ENCODE results near the gene CHCT1. TPM values are rescaled to one million over a fixed set of nuclear protein-coding genes. Genes with fewer than 3 reads are reported as not detected.

CHCT1 gene
- polyA plus RNA-seq, 1 of the 3 experiments (the other 2 are of a cell fraction): not detected

DNA sequence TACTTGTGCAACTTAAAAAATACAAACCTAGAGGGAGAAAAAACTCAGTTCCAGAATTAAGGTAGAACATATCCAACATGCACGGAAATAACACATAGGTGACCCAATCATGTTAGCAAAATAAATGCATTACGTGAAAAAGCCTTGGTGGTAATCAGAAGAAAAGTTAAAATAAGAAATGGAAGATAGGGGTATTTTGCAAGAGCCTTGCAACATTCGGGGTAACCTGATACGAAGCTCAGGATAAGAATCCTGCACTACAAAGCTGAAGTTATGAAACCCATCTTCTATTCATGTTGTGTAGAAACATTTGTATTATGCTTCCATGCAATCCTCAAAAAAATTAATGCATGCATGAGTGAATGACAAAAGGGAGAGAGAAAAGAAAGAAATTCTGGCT, 33.1 kb downstream of the CHCT1 start:
- Histone ChIP-seq H3K9me2 (no peaks in the 10 kb centered on the region), H3K9me3 (0 out of 2 replicates have a peak, but pooled peaks cover 9% of the 10 kb centered on the region), H3K9ac (no peak overlapping the region), H3K36me3 (replicated peaks in 1 of 2; ENCODE audit: control insufficient read depth in 1 of 2, insufficient read depth in 2 of 2, low read length in 1 of 2) (peaks cover 57 to 97% of the 10 kb centered on the region in 2 experiments), H4K20me1 (ENCODE audit: insufficient read depth) (no peaks in the 10 kb centered on the region), H3K27ac (ENCODE audit: low read depth in 2 of 2, low read length in 1 of 2) (no peak overlapping the region), H3K4me2 (no peak overlapping the region), H3F3A (replicated peaks; ENCODE audit: insufficient read depth) (peaks cover 18% of the 10 kb centered on the region), H3K4me1 (ENCODE audit: control insufficient read depth in 1 of 2, insufficient read depth in 2 of 2, low read depth in 1 of 2, low read length in 1 of 2) (no peaks in the 10 kb centered on the region), H3K27me3 (ENCODE audit: insufficient read depth) (no peaks in the 10 kb centered on the region), H2AFZ (ENCODE audit: low read depth) (no peak overlapping the region), H3K4me3 (ENCODE audit: low read depth in 2 of 2, low read length in 1 of 2) (no peak overlapping the region), H3K79me2 (ENCODE audit: insufficient read depth) (peaks cover 11% of the 10 kb centered on the region; the same call in 1 of the 2 replicates)
- CTCF ChIA-PET: interaction anchor here (1.1 to 2.5 kb wide), 4 partner anchors 10 to 183 kb away, joined by 3 to 11 read pairs (median 4); no protein-coding TSS in a partner anchor
- 96% methylated on average over 4 of the region's 4 CpGs for WGBS (ENCODE audit: low lambda C conversion rate)
- TF ChIP-seq, protein P1, sequence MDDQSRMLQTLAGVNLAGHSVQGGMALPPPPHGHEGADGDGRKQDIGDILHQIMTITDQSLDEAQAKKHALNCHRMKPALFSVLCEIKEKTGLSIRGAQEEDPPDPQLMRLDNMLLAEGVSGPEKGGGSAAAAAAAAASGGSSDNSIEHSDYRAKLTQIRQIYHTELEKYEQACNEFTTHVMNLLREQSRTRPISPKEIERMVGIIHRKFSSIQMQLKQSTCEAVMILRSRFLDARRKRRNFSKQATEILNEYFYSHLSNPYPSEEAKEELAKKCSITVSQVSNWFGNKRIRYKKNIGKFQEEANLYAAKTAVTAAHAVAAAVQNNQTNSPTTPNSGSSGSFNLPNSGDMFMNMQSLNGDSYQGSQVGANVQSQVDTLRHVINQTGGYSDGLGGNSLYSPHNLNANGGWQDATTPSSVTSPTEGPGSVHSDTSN (IDR thresholded peaks at IDR 0.05): no peak
- TF ChIP-seq YY1 (IDR thresholded peaks at IDR 0.05; ENCODE audit: low read depth) (no peak), NRF1 (IDR thresholded peaks at IDR 0.05; ENCODE audit: low read depth, low read length) (no peak), FOXM1 (IDR thresholded peaks at IDR 0.05; ENCODE audit: low read depth) (no peak), FOXJ3 (CRISPR knock-in tag; IDR thresholded peaks at IDR 0.05) (no peak), RCOR1 (IDR thresholded peaks at IDR 0.05; ENCODE audit: low read length) (no peak), CHD2 (IDR thresholded peaks at IDR 0.05; ENCODE audit: low read length, partially characterized antibody) (no peak), ELF1 (IDR thresholded peaks at IDR 0.05) (no peak)
- TF ChIP-seq, protein P2, sequence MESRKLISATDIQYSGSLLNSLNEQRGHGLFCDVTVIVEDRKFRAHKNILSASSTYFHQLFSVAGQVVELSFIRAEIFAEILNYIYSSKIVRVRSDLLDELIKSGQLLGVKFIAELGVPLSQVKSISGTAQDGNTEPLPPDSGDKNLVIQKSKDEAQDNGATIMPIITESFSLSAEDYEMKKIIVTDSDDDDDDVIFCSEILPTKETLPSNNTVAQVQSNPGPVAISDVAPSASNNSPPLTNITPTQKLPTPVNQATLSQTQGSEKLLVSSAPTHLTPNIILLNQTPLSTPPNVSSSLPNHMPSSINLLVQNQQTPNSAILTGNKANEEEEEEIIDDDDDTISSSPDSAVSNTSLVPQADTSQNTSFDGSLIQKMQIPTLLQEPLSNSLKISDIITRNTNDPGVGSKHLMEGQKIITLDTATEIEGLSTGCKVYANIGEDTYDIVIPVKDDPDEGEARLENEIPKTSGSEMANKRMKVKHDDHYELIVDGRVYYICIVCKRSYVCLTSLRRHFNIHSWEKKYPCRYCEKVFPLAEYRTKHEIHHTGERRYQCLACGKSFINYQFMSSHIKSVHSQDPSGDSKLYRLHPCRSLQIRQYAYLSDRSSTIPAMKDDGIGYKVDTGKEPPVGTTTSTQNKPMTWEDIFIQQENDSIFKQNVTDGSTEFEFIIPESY (IDR thresholded peaks at IDR 0.05; ENCODE audit: borderline replicate concordance, low read depth): no peak
- TF ChIP-seq, protein P3, sequence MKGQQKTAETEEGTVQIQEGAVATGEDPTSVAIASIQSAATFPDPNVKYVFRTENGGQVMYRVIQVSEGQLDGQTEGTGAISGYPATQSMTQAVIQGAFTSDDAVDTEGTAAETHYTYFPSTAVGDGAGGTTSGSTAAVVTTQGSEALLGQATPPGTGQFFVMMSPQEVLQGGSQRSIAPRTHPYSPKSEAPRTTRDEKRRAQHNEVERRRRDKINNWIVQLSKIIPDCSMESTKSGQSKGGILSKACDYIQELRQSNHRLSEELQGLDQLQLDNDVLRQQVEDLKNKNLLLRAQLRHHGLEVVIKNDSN (IDR thresholded peaks at IDR 0.05; ENCODE audit: borderline replicate concordance, low read depth): no peak
- POLR2A ChIA-PET: no interaction called here
- no peak for DNase-seq

DNA sequence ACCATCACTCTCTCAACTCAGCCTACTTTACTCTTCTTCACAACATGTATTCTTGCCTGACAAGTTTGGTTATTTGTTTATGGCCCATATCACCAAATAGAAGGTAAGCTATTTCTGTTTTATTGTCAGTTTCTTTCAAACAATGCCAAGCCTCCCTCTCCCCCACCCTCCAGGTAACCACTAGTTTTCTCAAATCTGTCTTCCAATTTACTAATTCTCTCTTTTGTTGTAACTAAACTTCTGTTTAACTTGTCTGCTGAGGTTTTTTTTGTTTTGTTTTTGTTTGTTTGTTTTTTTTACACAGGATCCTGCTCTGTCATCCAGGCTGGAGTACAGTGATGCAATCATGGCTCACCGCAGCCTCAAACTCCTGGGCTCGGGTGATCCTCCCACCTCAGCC, 34.9 kb downstream of the CHCT1 start:
- Histone ChIP-seq H4K20me1 (ENCODE audit: insufficient read depth) (no peaks in the 10 kb centered on the region), H3F3A (replicated peaks; ENCODE audit: insufficient read depth) (peaks cover 18% of the 10 kb centered on the region), H3K4me3 (ENCODE audit: low read depth in 2 of 2, low read length in 1 of 2) (no peak overlapping the region), H2AFZ (ENCODE audit: low read depth) (no peak overlapping the region), H3K9ac (no peak overlapping the region), H3K9me3 (0 out of 2 replicates have a peak, but pooled peaks cover 9% of the 10 kb centered on the region), H3K79me2 (ENCODE audit: insufficient read depth) (peaks cover 11% of the 10 kb centered on the region; the same call in 1 of the 2 replicates), H3K27me3 (ENCODE audit: insufficient read depth) (no peaks in the 10 kb centered on the region), H3K4me2 (no peak overlapping the region), H3K27ac (ENCODE audit: low read depth in 2 of 2, low read length in 1 of 2) (no peak overlapping the region), H3K36me3 (replicated peaks in 1 of 2; ENCODE audit: control insufficient read depth in 1 of 2, insufficient read depth in 2 of 2, low read length in 1 of 2) (peaks cover 55 to 97% of the 10 kb centered on the region in 2 experiments), H3K4me1 (ENCODE audit: control insufficient read depth in 1 of 2, insufficient read depth in 2 of 2, low read depth in 1 of 2, low read length in 1 of 2) (no peaks in the 10 kb centered on the region), H3K9me2 (no peaks in the 10 kb centered on the region)
- CTCF ChIA-PET: no interaction called here
- WGBS (ENCODE audit: low lambda C conversion rate): 97% methylated on average over 2 of the region's 2 CpGs
- POLR2A ChIA-PET: no interaction called here
- DNase-seq: no peak
- TF ChIP-seq NFIC (IDR thresholded peaks at IDR 0.05; ENCODE audit: borderline replicate concordance) (no peak), EZH2phosphoT487 (IDR thresholded peaks at IDR 0.05; ENCODE audit: borderline replicate concordance, low read depth) (no peak)
